Esophagus squamous epithelium (tissue), 4 donors: ENCODE results near the gene ALDH1A3.

ENCODE experiments used
- POLR2A ChIP-seq, 4 donors: fragments of 450-650 bp; IDR thresholded peaks; one replicate each; pipeline ENCODE4 v1.6.1; 2017; ENCODE audit warnings: antibody characterized with exemption in 4 of 4, mild to moderate bottlenecking in 4 of 4, moderate library complexity in 3 of 4
- TF ChIP-seq, protein P1 (sequence below), 6 experiments: fragments of 450-650 bp in 4 of 6; fragments of 200-600 bp in 2 of 6; sonication (generic) in 2 of 6; IDR thresholded peaks; one replicate each; pipeline ENCODE4 v1.5.1; 2016 to 2019; ENCODE audit warnings: antibody characterized with exemption in 6 of 6, mild to moderate bottlenecking in 4 of 6, moderate library complexity in 4 of 6

DNA sequence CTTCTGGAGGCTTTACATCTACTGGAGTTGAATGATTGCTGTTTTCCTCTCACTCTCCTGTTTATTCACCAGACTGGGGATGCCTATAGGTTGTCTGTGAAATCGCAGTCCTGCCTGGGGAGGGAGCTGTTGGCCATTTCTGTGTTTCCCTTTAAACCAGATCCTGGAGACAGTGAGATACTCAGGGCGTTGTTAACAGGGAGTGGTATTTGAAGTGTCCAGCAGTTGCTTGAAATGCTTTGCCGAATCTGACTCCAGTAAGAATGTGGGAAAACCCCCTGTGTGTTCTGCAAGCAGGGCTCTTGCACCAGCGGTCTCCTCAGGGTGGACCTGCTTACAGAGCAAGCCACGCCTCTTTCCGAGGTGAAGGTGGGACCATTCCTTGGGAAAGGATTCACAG lies 35.2 kb downstream of the ALDH1A3 start:
- TF ChIP-seq, protein P1, sequence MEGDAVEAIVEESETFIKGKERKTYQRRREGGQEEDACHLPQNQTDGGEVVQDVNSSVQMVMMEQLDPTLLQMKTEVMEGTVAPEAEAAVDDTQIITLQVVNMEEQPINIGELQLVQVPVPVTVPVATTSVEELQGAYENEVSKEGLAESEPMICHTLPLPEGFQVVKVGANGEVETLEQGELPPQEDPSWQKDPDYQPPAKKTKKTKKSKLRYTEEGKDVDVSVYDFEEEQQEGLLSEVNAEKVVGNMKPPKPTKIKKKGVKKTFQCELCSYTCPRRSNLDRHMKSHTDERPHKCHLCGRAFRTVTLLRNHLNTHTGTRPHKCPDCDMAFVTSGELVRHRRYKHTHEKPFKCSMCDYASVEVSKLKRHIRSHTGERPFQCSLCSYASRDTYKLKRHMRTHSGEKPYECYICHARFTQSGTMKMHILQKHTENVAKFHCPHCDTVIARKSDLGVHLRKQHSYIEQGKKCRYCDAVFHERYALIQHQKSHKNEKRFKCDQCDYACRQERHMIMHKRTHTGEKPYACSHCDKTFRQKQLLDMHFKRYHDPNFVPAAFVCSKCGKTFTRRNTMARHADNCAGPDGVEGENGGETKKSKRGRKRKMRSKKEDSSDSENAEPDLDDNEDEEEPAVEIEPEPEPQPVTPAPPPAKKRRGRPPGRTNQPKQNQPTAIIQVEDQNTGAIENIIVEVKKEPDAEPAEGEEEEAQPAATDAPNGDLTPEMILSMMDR (IDR thresholded peaks at IDR 0.05): peak in 1 of 6 experiments; percentile 28
- no peak for TF ChIP-seq POLR2A (IDR thresholded peaks at IDR 0.05)
